GM12878 (cell line): ENCODE results near the gene UQCC2. TPM values are rescaled to one million over a fixed set of nuclear protein-coding genes. Genes with fewer than 3 reads are reported as not detected.

ENCODE experiments used
- ATAC-seq: fragments of 200-7000 bp; cut with Tn5 transposase; 3 replicates; pipeline ENCODE4 v1.9.1; 2020; ENCODE audit warnings: mild to moderate bottlenecking, moderate library complexity
- BruUV-seq: library from RNA; stranded (reverse); fragments of 400-500 nt; replicated peaks from 2 replicates; lab custom pipeline; 2021; lab: Mats Ljungman, UMichigan
- CTCF ChIA-PET: fragments of 300-600 bp; sonication (Branson Sonifier 250); formaldehyde crosslinking; extraction: SDS; loops from one replicate; lab custom pipeline; 2021; ENCODE audit warnings: inconsistent platforms; lab: Yijun Ruan, JAX
- POLR2A ChIA-PET: fragments of 350-600 bp; formaldehyde crosslinking; extraction: SDS; loops from one replicate; lab custom pipeline; 2021; ENCODE audit warnings: inconsistent platforms; lab: Charles Lee
- RAD21 ChIA-PET: fragments of 300-600 bp; sonication (Branson Sonifier 250); formaldehyde crosslinking; loops from one replicate; lab custom pipeline; 2023; ENCODE audit warnings: antibody characterized with exemption; ENCODE audit not compliant: unreplicated experiment; lab: Charles Lee
- SMC1A ChIA-PET: fragments of 300-600 bp; sonication (Branson Sonifier 250); formaldehyde crosslinking; loops from one replicate; lab custom pipeline; 2023; ENCODE audit not compliant: unreplicated experiment, uncharacterized antibody; lab: Charles Lee
- DNase-seq: peaks from one replicate; pipeline ENCODE4 v3.0.0-alpha.2; 2011; ENCODE audit warnings: low read depth, low spot score
- FAIRE-seq: peaks from 3 replicates; lab custom pipeline; 2011; peaks lifted over from hg19 to GRCh38; lab: Jason Lieb, UNC
- H2AFZ ChIP-seq: 2 replicates; pipeline ENCODE4 v1.6.0; 2011; ENCODE audit warnings: low read depth, low read length, control low read depth; ENCODE audit not compliant: control insufficient read depth
- H3K27ac ChIP-seq: 2 replicates; pipeline ENCODE4 v1.5.1; 2011; ENCODE audit warnings: control low read depth; ENCODE audit not compliant: control insufficient read depth, insufficient read depth
- H3K27me3 ChIP-seq, 2 experiments: replicated peaks in 1 of 2; 2 replicates each; pipeline versions ENCODE4 v1.6.0 to v1.6.1; 2011; ENCODE audit warnings: low read length in 1 of 2; ENCODE audit not compliant: control insufficient read depth in 2 of 2, insufficient read depth in 2 of 2
- H3K36me3 ChIP-seq, 2 experiments: 2 replicates each; pipeline ENCODE4 v1.5.1; 2011; ENCODE audit warnings: low read length in 1 of 2; ENCODE audit not compliant: control insufficient read depth in 2 of 2, insufficient read depth in 2 of 2
- H3K4me1 ChIP-seq: 2 replicates; pipeline ENCODE4 v1.6.1; 2011; ENCODE audit warnings: mild to moderate bottlenecking, low read length, moderate library complexity, mixed read lengths; ENCODE audit not compliant: control insufficient read depth, insufficient read depth
- H3K4me2 ChIP-seq: 2 replicates; pipeline ENCODE4 v1.6.0; 2011; ENCODE audit warnings: control low read depth; ENCODE audit not compliant: control insufficient read depth, insufficient read depth
- H3K4me3 ChIP-seq: fragments of 200-600 bp; sonication (generic); 2 replicates; pipeline ENCODE4 v1.5.1; 2016
- H3K79me2 ChIP-seq: 2 replicates; pipeline ENCODE4 v1.6.0; 2011; ENCODE audit warnings: low read length; ENCODE audit not compliant: control insufficient read depth, insufficient read depth
- H3K9ac ChIP-seq: 2 replicates; pipeline ENCODE4 v1.8.0; 2011; ENCODE audit warnings: low read length, control low read depth, mixed read lengths; ENCODE audit not compliant: control insufficient read depth, insufficient read depth
- H3K9me3 ChIP-seq: replicated peaks from 3 replicates; pipeline ENCODE4 v1.5.1; 2011; ENCODE audit warnings: mild to moderate bottlenecking, low read length; ENCODE audit not compliant: control insufficient read depth, insufficient read depth
- H4K20me1 ChIP-seq: 2 replicates; pipeline ENCODE4 v1.6.0; 2011; ENCODE audit not compliant: control insufficient read depth, insufficient read depth
- DPF2 ChIP-seq: fragments of 450-650 bp; IDR thresholded peaks from 2 replicates; pipeline ENCODE4 v1.6.1; 2017; ENCODE audit warnings: mild to moderate bottlenecking
- EGR1 ChIP-seq, 2 experiments: IDR thresholded peaks; 1 replicate in 1 of 2; 2 replicates in 1 of 2; pipeline ENCODE4 v1.6.1; 2011 to 2012; ENCODE audit warnings: low read depth in 2 of 2, low read length in 2 of 2, borderline replicate concordance in 1 of 2, mild to moderate bottlenecking in 1 of 2, moderate library complexity in 1 of 2
- FOS ChIP-seq: IDR thresholded peaks from 3 replicates; pipeline ENCODE4 v1.6.1; 2011; ENCODE audit warnings: borderline replicate concordance; ENCODE audit not compliant: insufficient read length; ENCODE audit errors: extremely low read depth
- HDAC6 ChIP-seq: fragments of 200-600 bp; sonication (generic); IDR thresholded peaks from one replicate; pipeline ENCODE4 v1.8.0; 2017; ENCODE audit warnings: antibody characterized with exemption; ENCODE audit not compliant: unreplicated experiment
- NFYA ChIP-seq: IDR thresholded peaks from 2 replicates; pipeline ENCODE4 v1.6.1; 2011; ENCODE audit warnings: low read depth, mild to moderate bottlenecking, low read length, improper control_type of control experiment, borderline replicate concordance
- POU2F2 ChIP-seq: IDR thresholded peaks from 3 replicates; pipeline ENCODE4 v1.6.1; 2011; ENCODE audit warnings: low read depth, mild to moderate bottlenecking, low read length, borderline replicate concordance
- TCF7 ChIP-seq: IDR thresholded peaks from 2 replicates; pipeline ENCODE4 v1.6.1; 2014; ENCODE audit warnings: antibody characterized with exemption, borderline replicate concordance
- WGBS: methylation state at CpG from one replicate; pipeline ENCODE4 v1.1.6; 2016; ENCODE audit warnings: low lambda C conversion rate; ENCODE audit not compliant: insufficient replicate concordance, insufficient coverage; ENCODE audit errors: missing lambda C conversion rate; 5-methylcytosine and 5-hydroxymethylcytosine counted together
- in situ Hi-C: fragments of 300-500 bp; cut with MboI; formaldehyde crosslinking; loops from 9 replicates; pipeline ENCODE4 v1.14.3; 2018; ENCODE audit warnings: mixed read lengths
- intact Hi-C: fragments of 100-400 bp; cut with micrococcal nuclease; formaldehyde crosslinking; loops from one replicate; pipeline ENCODE4 v1.14.2; 2022; ENCODE audit not compliant: unreplicated experiment
- polyA plus RNA-seq, 11 experiments: library from polyadenylated mRNA; depleted of rRNA in 4 of 11; unstranded in 6 of 11; stranded (reverse) in 5 of 11; fragments of >200 nt; fragmentation: Nextera tagmentation in 4 of 11; fragmentation: Illumina TruSeq in 1 of 11; extraction: Ambion mirVana in 4 of 11; extraction: Trizol in 1 of 11; gene quantifications; 1 replicate in 1 of 11; 2 replicates in 10 of 11; pipeline versions ENCODE4 v1.2.1 to v1.2.3, GENCODE V29; 2011 to 2016; ENCODE audit warnings: inconsistent platforms in 2 of 11, missing spikeins in 2 of 11, low read depth in 1 of 11
- total RNA-seq, 4 experiments: library from RNA; depleted of rRNA in 3 of 4; stranded (reverse); fragments of >200 nt in 3 of 4; fragmentation: Illumina TruSeq in 1 of 4; extraction: Trizol in 1 of 4; gene quantifications; 2 replicates each; pipeline versions ENCODE4 v1.2.1 to v1.2.3, GENCODE V29; 2013 to 2021
- TF ChIP-seq, protein P1 (sequence below): IDR thresholded peaks from 2 replicates; pipeline ENCODE4 v1.6.1; 2011; ENCODE audit warnings: low read depth, mild to moderate bottlenecking, low read length, moderate library complexity, borderline replicate concordance; ENCODE audit errors: extremely low read depth

The UQCC2 gene
- total and polyA plus RNA-seq, 10 of the 15 experiments (the other 5 are each of a cell fraction or from before 2014, with no cell fraction given), result 40.6 to 478 (median 71.2) TPM

DNA sequence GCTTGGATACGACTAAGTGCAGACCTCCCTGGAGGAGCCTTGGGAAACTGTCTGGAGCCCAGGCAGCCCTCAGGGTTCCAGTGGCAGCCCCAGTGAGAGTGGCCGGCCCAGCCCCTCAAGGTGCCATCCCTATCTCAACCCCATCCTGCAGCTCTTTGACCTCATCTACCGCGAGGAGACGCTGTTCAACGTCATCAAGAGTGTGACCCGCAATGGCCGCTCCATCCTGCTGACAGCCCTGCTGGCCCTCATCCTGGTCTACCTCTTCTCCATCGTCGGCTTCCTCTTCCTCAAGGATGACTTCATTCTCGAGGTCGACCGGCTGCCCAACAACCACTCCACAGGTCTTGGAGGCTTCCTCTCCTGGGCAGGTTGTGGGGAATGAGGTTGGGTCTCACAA, 20.7 kb downstream of the UQCC2 start:
- intact Hi-C loops, result no loop called here
- Histone ChIP-seq H3K27ac (no peak overlapping the region), H3K79me2 (no peaks in the 10 kb centered on the region), H3K36me3 (peaks cover 18 to 58% of the 10 kb centered on the region in 2 experiments), H3K4me3 (no peak overlapping the region), H2AFZ (no peak overlapping the region), H3K27me3 (no peaks in the 10 kb centered on the region), H3K9ac (no peak overlapping the region), H3K4me1 (peaks cover 15% of the 10 kb centered on the region), H3K9me3 (no peaks in the 10 kb centered on the region), H3K4me2 (no peak overlapping the region), H4K20me1 (no peaks in the 10 kb centered on the region)
- FAIRE-seq, result no peak
- CTCF ChIA-PET, result interaction anchor here (0.7 to 1.5 kb wide), 3 partner anchors 10 to 37 kb away, joined by 3 to 4 read pairs (median 3); partner anchors contain the start of gene UQCC2
- TF ChIP-seq NFYA (no peak), HDAC6 (no peak), FOS (no peak), POU2F2 (no peak), TCF7 (no peak)
- TF ChIP-seq, protein P1, sequence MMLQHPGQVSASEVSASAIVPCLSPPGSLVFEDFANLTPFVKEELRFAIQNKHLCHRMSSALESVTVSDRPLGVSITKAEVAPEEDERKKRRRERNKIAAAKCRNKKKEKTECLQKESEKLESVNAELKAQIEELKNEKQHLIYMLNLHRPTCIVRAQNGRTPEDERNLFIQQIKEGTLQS, result no peak
- RAD21 ChIA-PET, result no interaction called here
- no peak for DNase-seq
- SMC1A ChIA-PET, result interaction anchor here (1.0 kb wide), 1 partner anchor 29 kb away, joined by 3 read pairs; no protein-coding TSS in a partner anchor
- BruUV-seq, result no TSS peak
- WGBS, result 92% methylated on average over 13 of the region's 13 CpGs
- POLR2A ChIA-PET, result no interaction called here
- in situ Hi-C loops, result no loop called here
- ATAC-seq, result no peak

DNA sequence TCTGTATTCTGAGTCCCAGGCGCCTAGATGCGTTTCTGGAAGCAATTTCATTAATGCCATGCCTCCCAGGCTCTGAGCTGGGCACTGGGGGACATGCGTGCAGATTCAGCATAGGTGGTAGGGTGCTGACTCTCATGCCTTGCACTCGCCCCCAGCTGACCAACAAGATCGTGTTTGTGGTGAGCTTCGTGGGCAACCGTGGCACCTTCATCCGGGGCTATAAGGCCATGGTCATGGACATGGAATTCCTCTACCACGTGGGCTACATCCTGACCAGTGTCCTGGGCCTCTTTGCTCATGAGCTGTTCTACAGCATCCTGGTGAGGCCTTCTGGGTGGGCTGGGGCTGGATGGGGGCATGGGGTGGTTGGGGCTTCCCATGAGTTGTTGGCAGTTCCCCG, 21.6 kb downstream of the UQCC2 start:
- FAIRE-seq, result no peak
- no TSS peak for BruUV-seq
- no peak for ATAC-seq
- TF ChIP-seq DPF2, result no peak
- TF ChIP-seq EGR1 (IDR thresholded peaks at IDR 0.05; ENCODE audit: borderline replicate concordance in 1 of 2, low read depth in 2 of 2, low read length in 2 of 2), result no peak
- Histone ChIP-seq H3K79me2 (no peaks in the 10 kb centered on the region), H2AFZ (no peak overlapping the region), H3K4me1 (peaks cover 15% of the 10 kb centered on the region), H3K9ac (no peak overlapping the region), H3K27ac (no peak overlapping the region), H3K4me3 (no peak overlapping the region), H3K4me2 (no peak overlapping the region), H3K36me3 (peaks cover 11 to 58% of the 10 kb centered on the region in 2 experiments), H3K27me3 (no peaks in the 10 kb centered on the region), H3K9me3 (no peaks in the 10 kb centered on the region), H4K20me1 (no peaks in the 10 kb centered on the region)
- WGBS, result 82% methylated on average over 10 of the region's 10 CpGs
- ChIA-PET CTCF (interaction anchor here (1.0 kb wide), 1 partner anchor 38 kb away, joined by 3 read pairs; no protein-coding TSS in a partner anchor), RAD21 (no interaction called here), POLR2A (no interaction called here), SMC1A (interaction anchor here (1.0 kb wide), 1 partner anchor 28 kb away, joined by 3 read pairs; no protein-coding TSS in a partner anchor)
- intact Hi-C loops (no loop called here), in situ Hi-C loops (no loop called here)
- no peak for DNase-seq
